GM19351 (cell line): Measurements from ENCODE around the gene RTP4.
"Not testable (repeated sequence)": the region's sequence is repeated elsewhere in the genome, so short reads cannot be mapped to it uniquely, and the experiment has no call there.

Experiments
- ATAC-seq: cut with Tn5 transposase; IDR thresholded peaks from one replicate; pipeline ENCODE4 v1.9.1; 2021; ENCODE audit warnings: mild to moderate bottlenecking, moderate library complexity; ENCODE audit not compliant: unreplicated experiment

RTP4 gene

GRCh38 chr3:187367561-187368103 lies 553 bp upstream of the RTP4 start:
- ATAC-seq = no peak

GRCh38 chr3:187369089-187369447 lies 883 bp downstream of the RTP4 start:
- ATAC-seq = no peak

GRCh38 chr3:187370051-187370450 lies 1.9 kb downstream of the RTP4 start:
- no peak for ATAC-seq

- ATAC-seq = no peak
Observed at GRCh38 chr3:187375581-187375980, 7.4 kb downstream of the RTP4 start.

GRCh38 chr3:187377842-187378241 lies 9.7 kb downstream of the RTP4 start:
- no peak for ATAC-seq

- no peak for ATAC-seq
Observed at GRCh38 chr3:187382609-187383151, 14.5 kb downstream of the RTP4 start.

GRCh38 chr3:187383246-187383645 lies 15.1 kb downstream of the RTP4 start:
- ATAC-seq = no peak

GRCh38 chr3:187385296-187385695 lies 17.1 kb downstream of the RTP4 start:
- no peak for ATAC-seq

GRCh38 chr3:187396661-187397060 lies 28.5 kb downstream of the RTP4 start:
- no peak for ATAC-seq

GRCh38 chr3:187398955-187399354 lies 30.8 kb downstream of the RTP4 start:
- ATAC-seq = no peak

GRCh38 chr3:187400756-187401155 lies 32.6 kb downstream of the RTP4 start:
- ATAC-seq = no peak

GRCh38 chr3:187401856-187402255 lies 33.7 kb downstream of the RTP4 start:
- no peak for ATAC-seq

- ATAC-seq = no peak
Observed at GRCh38 chr3:187403768-187404288, 35.6 kb downstream of the RTP4 start.

GRCh38 chr3:187406927-187407326 lies 38.7 kb downstream of the RTP4 start:
- no peak for ATAC-seq

- not testable (repeated sequence) for ATAC-seq
Observed at GRCh38 chr3:187411991-187412781, 44.0 kb downstream of the RTP4 start.
